GM21529 (cell line): ENCODE data around the gene SPC25.
"Not testable (repeated sequence)": the region's sequence is repeated elsewhere in the genome, so short reads cannot be mapped to it uniquely, and the experiment has no call there.

Experiments used
- ATAC-seq: cut with Tn5 transposase; IDR thresholded peaks from one replicate; pipeline ENCODE4 v1.9.1; 2021; ENCODE audit not compliant: unreplicated experiment

Gene SPC25

DNA sequence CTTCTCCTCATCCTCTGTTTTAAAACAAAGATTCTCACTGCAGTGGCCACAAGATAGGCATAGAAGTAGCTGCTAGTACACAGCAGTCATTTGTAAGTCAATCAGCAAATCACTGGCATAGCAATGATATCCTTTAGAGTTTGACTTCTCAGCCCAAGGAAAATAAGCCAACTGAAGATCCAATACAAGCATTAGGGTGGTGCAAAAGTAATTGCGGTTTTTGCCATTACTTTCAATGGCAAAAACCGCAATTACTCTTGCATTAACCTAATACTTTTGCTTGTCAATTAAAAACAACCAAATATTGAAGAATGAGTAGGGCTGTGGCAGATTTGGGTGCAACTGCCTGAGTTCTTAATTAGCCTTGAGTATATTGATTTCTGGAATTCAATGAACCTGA lies 13.7 kb upstream of the SPC25 start:
- no peak for ATAC-seq

DNA sequence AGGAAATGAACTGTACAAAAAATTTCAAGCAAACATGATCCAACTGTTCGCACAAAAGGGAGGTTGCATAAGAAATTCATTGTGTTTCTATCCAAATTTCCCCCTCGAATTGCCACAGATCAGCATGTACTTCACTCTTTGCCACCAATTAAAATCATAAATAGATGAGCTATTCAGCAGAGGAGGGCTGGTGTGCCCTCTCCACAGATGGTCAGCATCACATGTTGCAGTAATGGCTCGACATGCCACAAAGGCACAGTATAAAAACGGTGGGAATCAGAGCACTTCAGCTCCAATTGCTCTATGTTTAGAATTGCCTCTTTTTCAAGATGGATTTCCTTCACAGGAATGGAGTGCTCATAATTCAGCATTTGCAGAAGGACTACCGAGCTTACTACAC lies 10.8 kb upstream of the SPC25 start, which contains the start of gene G6PC2:
Gene G6PC2, plus strand, starts transcription at position 289 of the 400 bp plus-strand sequence. Its CDS starts 41 bp downstream, at position 330.
- no peak for ATAC-seq

DNA sequence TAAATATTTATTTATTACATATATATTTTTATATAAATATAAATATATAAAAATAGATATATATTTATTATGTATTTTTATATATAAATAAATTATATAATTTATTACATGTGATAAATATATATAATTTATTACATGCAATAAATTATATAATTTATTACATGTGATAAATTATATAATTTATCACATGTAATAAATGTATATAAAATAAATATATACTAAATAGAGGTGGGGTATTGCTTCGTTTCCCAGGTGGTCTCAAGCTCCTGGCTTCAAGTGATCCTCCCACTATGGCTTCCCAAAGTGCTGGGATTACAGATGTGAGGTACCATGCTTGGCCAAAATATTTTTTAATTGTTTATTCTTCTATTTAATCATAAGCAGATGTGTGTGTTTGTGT lies 7.2 kb upstream of the SPC25 start:
- ATAC-seq = no peak

DNA sequence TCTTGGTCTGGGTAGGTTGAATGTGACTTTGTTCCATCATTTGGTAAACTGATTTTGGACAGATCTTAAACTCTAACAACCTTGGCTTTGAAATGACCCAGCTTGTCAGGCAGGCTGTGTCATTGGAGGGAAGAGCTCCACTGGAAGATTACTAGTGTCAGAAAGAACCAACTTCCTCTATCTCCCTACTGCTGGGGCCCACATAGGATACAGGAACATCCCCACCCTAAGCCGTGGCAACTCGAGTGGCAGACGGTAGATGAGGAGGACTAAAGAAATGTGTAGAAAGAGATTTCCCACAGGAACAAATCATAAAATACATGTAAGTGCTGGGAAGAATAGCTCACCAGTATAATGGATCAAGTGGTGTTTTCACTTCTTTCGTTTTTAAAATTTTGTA lies 6.6 kb upstream of the SPC25 start:
- no peak for ATAC-seq

DNA sequence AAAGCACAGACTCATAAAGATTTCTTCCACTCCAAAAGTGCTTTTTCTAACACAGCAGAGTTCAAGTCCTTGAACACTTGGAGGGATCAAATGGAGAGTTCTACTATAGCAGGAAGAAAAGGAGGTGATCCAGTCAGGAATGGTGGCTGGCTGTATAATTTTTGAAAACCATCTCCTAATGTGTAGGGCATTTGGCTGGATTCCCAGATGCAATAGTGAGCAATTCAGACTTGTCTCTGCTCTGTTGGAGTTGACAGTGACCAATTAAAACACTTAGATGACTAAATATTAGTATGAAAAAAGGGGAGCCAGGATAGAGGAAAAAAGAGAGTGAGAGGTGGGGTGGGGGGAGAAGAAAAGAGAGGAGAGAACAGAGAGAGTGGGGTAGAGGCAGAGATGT lies 5.5 kb upstream of the SPC25 start:
- no peak for ATAC-seq

DNA sequence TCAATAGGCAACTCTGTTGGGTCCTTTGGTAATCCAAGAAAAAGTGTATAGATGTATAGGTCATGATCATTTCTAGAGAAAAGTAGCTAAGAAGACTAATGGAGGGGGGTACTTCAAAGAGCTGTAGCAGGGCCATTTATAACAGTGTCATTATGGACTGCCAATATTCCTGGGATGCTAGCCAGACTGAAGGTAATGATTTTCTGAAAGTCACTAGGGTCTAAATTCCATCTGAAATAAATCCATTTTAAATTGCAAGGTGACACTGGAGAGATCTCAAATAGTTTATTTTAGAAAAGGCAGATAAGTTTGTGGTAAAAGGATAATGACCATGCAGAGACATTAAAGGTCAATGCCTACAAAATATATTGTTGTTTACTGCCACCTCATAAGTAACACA lies 4.5 kb upstream of the SPC25 start:
- ATAC-seq = no peak

DNA sequence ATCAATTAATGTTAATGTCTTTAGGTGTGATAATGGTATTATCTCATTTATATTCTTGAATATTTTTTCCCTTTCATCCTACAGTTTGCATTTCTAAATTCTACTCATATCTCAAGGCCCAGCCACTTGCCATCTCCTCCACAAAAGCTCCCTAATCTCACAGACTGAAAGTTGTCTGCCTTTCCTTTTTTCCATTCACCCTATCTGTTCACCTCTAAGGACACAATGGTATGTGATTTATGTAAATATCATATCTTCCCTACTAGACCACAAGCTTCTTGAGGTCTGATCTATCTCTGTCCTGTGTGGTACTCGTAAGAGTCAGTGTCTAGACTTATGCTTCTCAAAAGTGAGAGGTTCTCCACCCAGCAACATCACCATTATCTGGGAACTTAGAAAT lies 3.9 kb upstream of the SPC25 start:
- no peak for ATAC-seq

DNA sequence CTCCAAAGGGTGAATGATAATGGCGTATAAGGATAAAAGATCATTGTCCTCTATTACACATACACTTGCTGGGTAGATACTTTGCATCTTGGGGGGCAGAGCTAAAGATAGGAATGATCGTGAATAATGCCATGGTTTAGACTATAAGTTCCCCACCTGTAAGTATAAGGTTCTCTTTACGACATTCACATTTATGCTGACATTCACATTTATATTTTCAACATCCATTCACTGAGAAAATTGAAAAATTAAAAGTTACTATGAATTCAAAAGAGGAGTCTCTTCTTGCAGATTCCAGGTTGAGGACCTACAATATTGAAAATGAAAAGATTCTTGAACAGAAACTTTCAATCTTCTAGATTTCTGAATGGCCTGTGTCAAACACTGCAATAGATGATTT lies 2.1 kb upstream of the SPC25 start:
- no peak for ATAC-seq

DNA sequence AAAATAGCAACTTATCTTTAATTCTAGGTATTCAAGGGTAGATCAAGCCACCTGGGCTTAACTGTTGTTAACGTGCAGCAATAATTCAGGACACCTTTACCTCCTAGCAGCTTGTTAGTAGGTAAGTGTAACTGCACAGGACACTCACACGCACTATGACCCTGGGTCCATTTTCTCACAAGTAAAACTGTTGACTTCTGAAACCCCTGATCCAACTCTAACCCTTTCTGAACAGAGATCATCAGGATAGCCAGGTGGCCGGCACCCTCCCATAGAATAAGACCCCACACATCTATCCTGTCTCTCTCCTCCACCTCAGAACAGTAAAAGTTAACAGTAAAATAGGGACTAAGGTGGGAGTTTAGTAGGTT lies 610 bp downstream of the SPC25 start:
- no peak for ATAC-seq

DNA sequence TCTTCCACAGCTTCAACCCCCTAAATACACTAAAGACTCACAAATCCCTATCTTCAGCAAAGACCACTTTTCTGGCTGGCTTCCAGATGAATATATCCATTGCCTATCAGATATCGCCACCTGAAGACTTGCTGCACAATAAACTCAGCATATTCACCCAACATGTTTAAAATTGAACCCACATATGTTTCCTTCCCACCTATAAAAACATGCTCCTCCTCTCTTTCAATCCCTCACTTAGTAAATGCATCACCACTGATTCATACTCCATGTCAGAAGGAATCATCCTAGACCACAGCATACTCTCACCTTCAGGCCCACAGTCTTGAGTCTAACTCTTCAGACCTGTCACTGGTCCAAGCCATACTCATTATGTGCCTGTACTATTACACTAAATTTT lies 5.3 kb downstream of the SPC25 start:
- no peak for ATAC-seq

DNA sequence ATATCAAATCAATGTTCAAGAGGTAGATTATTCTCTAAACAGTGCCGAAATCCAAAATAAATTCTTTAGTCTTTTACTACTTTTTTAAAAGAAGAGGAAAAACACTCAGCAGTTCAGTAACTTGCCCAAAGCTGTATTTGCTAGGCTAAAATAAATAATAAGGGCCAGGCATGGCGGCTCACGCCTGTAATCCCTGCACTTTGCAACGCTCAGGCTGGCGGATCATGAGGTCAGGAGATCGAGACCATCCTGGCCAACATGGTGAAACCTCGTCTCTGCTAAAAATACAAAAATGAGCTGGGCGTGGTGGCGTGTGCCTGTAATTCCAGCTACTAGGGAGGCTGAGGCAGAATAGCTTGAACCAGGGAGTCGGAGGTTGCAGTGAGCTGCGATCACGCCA lies 8.1 kb downstream of the SPC25 start:
- ATAC-seq = not testable (repeated sequence)

DNA sequence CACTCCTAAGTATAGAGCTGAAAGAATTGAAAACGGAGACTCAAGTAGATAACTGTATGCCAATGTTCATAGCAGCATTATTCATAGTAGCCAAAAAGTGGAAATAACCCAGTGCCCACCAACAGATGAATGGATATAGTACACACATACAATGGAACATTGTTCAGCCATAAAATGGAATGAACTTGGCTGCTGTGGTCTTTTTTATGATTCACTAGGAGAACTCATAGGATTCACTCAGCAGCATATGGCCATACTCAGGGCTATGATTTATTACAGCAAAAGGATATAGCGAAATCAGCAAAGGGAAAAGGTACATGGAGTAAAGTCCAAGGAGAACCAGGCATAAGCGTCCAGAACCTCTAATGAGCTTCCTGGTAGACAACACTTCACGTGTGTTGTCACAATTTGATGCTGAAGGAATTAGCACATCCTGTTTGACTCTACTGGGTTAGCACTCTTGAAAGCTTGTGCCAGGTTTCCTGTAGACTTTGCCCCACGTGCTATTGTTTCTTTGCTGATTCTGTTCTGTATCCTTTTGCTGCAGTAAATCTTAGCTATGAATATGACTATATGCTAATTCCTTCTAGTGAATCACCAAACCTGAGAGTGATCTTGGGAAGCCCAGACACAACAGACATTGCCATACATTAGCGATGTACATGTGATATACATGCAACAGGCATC lies 15.7 kb downstream of the SPC25 start:
- ATAC-seq = no peak

DNA sequence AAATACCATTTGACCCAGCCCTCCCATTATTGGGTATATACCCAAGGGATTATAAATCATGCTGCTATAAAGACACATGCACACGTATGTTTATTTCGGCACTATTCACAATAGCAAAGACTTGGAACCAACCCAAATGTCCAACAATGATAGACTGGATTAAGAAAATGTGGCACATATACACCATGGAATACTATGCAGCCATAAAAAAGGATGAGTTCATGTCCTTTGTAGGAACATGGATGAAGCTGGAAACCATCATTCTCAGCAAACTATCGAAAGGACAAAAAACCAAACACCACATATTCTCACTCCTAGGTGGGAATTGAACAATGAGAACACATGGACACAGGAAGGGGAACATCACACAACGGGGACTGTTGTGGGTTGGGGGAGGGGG lies 19.4 kb downstream of the SPC25 start:
- ATAC-seq = not testable (repeated sequence)

DNA sequence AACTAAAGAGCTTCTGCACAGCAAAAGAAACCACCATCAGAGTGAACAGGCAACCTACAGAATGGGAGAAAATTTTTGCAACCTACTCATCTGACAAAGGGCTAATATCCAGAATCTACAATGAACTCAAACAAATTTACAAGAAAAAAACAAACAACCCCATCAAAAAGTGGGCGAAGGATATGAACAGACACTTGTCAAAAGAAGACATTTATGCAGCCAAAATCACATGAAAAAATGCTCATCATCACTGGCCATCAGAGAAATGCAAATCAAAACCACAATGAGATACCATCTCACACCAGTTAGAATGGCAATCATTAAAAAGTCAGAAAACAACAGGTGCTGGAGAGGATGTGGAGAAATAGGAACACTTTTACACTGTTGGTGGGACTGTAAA lies 19.9 kb downstream of the SPC25 start:
- not testable (repeated sequence) for ATAC-seq

DNA sequence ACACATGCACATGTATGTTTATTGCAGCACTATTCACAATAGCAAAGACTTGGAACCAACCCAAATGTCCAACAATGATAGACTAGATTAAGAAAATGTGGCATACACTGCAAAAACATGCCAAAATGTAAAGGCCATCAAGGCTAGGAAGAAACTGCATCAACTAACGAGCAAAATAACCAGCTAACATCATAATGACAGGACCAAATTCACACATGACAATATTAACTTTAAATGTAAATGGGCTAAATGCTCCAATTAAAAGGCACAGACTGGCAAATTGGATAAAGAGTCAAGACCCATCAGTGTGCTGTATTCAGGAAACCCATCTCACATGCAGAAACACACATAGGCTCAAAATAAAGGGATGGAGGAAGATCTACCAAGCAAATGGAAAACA lies 23.1 kb downstream of the SPC25 start:
- not testable (repeated sequence) for ATAC-seq

DNA sequence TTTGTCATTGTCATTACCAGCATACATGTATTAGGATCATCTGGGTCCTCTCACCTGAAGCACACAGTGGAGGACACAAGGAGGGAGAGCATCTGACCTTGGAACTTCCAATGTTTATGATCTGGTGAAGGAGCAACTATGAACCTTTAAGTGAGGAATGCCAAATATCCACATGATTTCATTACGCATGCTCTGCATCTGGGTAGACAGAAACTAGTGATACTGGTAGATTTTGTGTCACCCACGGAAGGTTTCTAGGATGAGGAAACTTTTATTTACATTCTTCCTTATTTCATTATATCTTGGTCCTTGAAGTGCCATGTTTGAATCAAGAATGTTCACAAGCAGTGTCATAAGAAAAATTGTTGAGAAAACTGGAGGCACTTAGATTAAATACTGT lies 32.1 kb downstream of the SPC25 start:
- no peak for ATAC-seq

DNA sequence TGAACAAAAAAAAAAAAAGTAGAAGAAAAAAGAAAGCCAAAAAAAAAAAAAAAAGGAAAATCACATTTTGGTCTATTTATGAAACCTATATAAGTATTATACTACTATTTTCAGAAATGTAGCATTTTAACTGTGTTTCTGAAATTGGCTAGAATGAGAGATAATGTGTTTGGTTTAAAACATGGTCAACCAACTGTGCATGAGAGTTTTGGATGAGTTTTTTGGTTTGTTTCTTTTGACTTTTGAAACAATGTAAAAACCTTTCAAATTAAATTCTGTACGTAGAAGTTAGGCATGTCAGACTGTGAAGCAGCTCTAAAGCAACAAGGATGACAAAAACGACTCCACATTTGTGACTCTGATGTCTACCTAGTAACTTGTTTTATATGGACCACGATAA lies 34.6 kb downstream of the SPC25 start:
- ATAC-seq = no peak

DNA sequence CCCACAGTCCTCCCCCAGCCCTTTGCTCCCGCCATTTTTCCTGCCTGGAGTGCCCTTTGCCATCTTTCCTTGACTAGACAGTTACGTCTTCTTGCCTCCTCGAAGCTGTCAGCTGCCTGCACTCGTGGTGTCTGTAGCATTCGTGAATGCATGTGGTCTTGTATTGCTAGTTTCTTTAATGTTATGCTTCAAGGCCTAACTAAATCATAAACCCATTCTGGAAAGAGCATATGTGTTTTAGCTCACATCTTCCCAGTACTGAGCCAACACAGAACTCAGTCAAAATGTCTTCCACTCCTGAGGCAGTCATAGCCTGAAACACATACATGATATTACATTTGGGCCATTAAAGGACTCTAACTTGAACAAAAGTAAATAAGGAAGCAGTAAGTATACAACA lies 35.6 kb downstream of the SPC25 start:
- ATAC-seq = no peak

DNA sequence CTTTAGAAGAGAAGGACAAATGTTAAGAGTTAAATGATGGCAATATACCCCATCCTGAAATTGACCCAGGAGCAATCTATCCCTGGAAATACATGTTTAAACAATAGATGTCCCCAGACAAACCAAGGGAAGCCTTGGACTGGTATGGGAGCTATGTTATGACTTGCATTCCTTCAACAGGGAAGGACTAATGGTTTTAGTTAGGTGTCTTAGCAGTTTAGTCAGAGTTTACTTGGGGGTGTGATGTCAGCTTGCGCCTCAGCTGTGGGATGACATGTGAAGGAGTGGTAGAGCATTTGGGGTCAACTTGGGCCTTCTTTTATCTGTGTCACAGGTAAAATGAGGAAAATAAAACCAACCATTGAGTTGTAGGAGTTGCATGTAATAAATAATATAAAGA lies 36.8 kb downstream of the SPC25 start:
- no peak for ATAC-seq

DNA sequence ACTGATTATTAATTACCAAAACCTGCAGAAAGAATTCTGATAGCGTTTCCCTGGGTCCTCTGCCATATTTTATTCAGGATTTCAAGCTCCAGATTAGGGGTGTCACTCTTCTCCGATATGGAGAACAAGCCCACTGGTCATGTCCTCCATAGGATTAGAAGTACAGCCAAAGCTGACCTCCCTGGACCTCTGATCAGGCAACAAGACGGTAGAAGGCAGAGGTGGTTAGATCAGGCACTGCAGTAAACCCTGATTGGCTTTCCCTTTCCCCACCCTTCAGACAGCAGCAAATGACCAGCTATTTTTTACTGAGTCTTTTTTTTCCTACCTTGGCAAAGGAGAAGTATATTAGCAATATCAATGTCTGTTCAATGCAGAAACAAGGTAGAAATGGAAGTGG lies 37.7 kb downstream of the SPC25 start:
- no peak for ATAC-seq

DNA sequence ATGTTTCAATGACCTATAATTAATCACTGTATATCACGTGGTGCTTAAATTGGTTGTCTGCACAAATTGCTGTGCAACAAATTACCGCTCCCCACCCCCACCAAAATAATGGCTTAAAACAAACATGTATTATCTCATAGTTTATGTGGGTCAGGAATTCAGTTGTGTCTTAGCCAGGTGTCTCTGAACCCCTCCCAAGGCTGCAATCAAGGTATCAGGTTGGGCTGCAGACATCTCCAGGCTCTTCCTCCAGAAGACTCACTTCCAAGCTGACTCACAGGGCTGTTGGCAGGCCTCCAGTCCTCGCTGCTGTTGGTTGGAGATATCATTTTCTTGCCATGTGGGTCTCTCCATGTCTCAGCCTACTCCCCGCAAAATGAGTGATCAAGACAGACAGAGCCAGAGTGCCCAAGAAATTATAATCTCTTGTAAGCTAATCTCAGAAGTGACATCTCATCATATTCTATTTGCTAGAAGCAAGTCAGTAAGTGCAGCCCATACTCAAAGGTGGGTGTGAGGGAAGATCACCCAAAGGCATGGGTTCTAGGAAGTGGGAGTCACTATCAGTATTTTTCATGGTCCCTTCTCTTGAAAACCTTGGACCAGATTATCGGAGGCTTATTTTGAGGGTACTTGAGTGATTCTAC lies 38.4 kb downstream of the SPC25 start:
- no peak for ATAC-seq

DNA sequence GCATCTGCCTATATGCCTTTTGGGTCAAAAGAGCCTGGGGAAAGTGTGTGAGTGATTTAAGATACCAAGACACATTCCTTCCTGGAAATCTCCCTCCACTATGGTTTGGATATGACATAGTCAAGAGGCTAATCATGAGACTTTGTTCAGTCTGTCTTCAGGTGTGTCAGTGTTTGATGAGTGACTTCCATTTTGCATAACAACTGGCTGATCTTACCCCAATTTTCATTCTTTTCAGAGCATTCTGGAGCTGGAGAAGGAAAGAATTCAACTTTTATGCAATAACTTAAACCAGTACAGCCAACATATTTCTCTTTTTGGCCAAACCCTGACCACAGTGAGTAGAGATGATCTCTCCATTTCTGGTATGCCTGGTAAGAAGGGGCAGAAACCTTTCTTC lies 39.4 kb downstream of the SPC25 start:
- ATAC-seq = no peak

DNA sequence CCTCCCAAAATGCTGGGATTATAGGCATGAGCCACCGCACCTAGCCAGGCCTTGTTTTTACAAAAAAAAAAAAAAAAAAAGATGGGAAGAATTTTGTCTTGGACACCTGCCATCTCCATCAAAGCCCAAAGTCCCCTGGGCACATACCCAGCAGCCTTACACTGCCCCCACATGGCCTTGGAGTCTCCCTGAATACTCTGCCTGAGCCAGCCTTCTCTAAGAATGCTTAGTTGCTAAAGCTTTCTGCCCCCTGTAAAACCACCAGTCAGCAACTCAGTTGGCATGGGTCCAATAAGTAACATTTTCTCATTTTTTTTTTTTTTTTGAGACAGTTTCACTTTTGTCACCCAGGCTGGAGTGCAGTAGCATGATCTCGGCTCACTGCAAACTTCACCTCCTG lies 40.6 kb downstream of the SPC25 start:
- no peak for ATAC-seq
